Loucy (cell line): ENCODE measurements around the gene TMPRSS15.

ENCODE experiments used
- H2AFZ ChIP-seq: fragments of 200-600 bp; sonication (generic); 2 replicates; pipeline ENCODE4 v1.6.0; 2016; ENCODE audit warnings: antibody characterized with exemption, mild to moderate bottlenecking, low read length, moderate library complexity
- H3F3A ChIP-seq: fragments of 200-600 bp; 2 replicates; pipeline ENCODE4 v1.6.0; 2016; ENCODE audit warnings: antibody characterized with exemption, low read depth, mild to moderate bottlenecking
- H3K27me3 ChIP-seq: fragments of 200-600 bp; sonication (generic); 2 replicates; pipeline ENCODE4 v1.6.1; 2014; ENCODE audit warnings: low read length, mild to moderate bottlenecking; ENCODE audit not compliant: insufficient read depth, poor library complexity, severe bottlenecking
- H3K36me3 ChIP-seq: fragments of 200-600 bp; sonication (generic); 2 replicates; pipeline ENCODE4 v1.6.1; 2016; ENCODE audit warnings: low read length; ENCODE audit not compliant: insufficient read depth
- H3K4me1 ChIP-seq: fragments of 200-600 bp; sonication (generic); 2 replicates; pipeline ENCODE4 v1.5.1; 2014; ENCODE audit warnings: low read length, mild to moderate bottlenecking; ENCODE audit not compliant: insufficient read depth, poor library complexity, severe bottlenecking
- H3K4me2 ChIP-seq: fragments of 200-600 bp; sonication (generic); 2 replicates; pipeline ENCODE4 v1.6.0; 2014; ENCODE audit warnings: antibody characterized with exemption, low read length, low read depth, mild to moderate bottlenecking; ENCODE audit not compliant: poor library complexity, severe bottlenecking
- H3K4me3 ChIP-seq: fragments of 200-600 bp; sonication (generic); 2 replicates; pipeline ENCODE4 v1.5.1; 2014; ENCODE audit warnings: low read length, mild to moderate bottlenecking, mixed read lengths; ENCODE audit not compliant: poor library complexity, severe bottlenecking
- H3K79me2 ChIP-seq: fragments of 200-600 bp; sonication (generic); 2 replicates; pipeline ENCODE4 v1.6.1; 2014; ENCODE audit warnings: low read length; ENCODE audit not compliant: insufficient read depth
- H3K9ac ChIP-seq: fragments of 200-600 bp; sonication (generic); 2 replicates; pipeline ENCODE4 v1.6.0; 2014; ENCODE audit warnings: mild to moderate bottlenecking, low read depth, low read length, moderate library complexity; ENCODE audit not compliant: poor library complexity, severe bottlenecking
- H3K9me2 ChIP-seq: fragments of 200-600 bp; sonication (generic); replicated peaks from 2 replicates; pipeline ENCODE4 v1.6.1; 2016; ENCODE audit warnings: low read depth, low read length, mixed read lengths
- H3K9me3 ChIP-seq: fragments of 200-600 bp; sonication (generic); 2 replicates; pipeline ENCODE4 v1.6.1; 2014; ENCODE audit warnings: mild to moderate bottlenecking, antibody characterized with exemption, low read length, low read depth; ENCODE audit not compliant: insufficient read depth
- H4K20me1 ChIP-seq: fragments of 200-600 bp; sonication (generic); 2 replicates; pipeline ENCODE4 v1.6.0; 2014; ENCODE audit warnings: antibody characterized with exemption, low read length, mild to moderate bottlenecking; ENCODE audit not compliant: insufficient read depth, poor library complexity, severe bottlenecking
- CTCF ChIP-seq: fragments of 200-600 bp; sonication (generic); conservative IDR thresholded peaks from 2 replicates; pipeline ENCODE4 v1.5.1; 2014; ENCODE audit warnings: mild to moderate bottlenecking, antibody characterized with exemption, low read length
- EZH2phosphoT487 ChIP-seq: fragments of 200-600 bp; IDR thresholded peaks from 2 replicates; pipeline ENCODE4 v1.6.1; 2018; ENCODE audit warnings: antibody characterized with exemption, mild to moderate bottlenecking, moderate library complexity, borderline replicate concordance

The TMPRSS15 gene

GRCh38 chr21:18424276-18424675, 20.7 kb upstream of the TMPRSS15 start:
- H4K20me1 ChIP-seq, result no peaks in the 10 kb centered on the region
- H3K9ac ChIP-seq, result no peak overlapping the region
- no peaks in the 10 kb centered on the region for H3K9me2 ChIP-seq
- no peaks in the 10 kb centered on the region for H3K79me2 ChIP-seq
- no peak overlapping the region for H3K4me2 ChIP-seq
- no peak overlapping the region for H2AFZ ChIP-seq
- no peaks in the 10 kb centered on the region for H3K27me3 ChIP-seq
- no peaks in the 10 kb centered on the region for H3K36me3 ChIP-seq
- H3K4me1 ChIP-seq, result no peaks in the 10 kb centered on the region
- TF ChIP-seq CTCF (no peak), EZH2phosphoT487 (no peak)
- H3F3A ChIP-seq, result no peaks in the 10 kb centered on the region
- no peaks in the 10 kb centered on the region for H3K9me3 ChIP-seq
- no peak overlapping the region for H3K4me3 ChIP-seq

GRCh38 chr21:18417141-18417790, 13.7 kb upstream of the TMPRSS15 start:
- TF ChIP-seq EZH2phosphoT487, result no peak
- no peak for TF ChIP-seq CTCF
- Histone ChIP-seq H3F3A (no peaks in the 10 kb centered on the region), H3K4me2 (no peak overlapping the region), H3K9ac (no peak overlapping the region), H3K79me2 (no peaks in the 10 kb centered on the region), H3K27me3 (no peaks in the 10 kb centered on the region), H3K9me3 (no peaks in the 10 kb centered on the region), H3K4me3 (no peak overlapping the region), H3K4me1 (no peaks in the 10 kb centered on the region), H4K20me1 (no peaks in the 10 kb centered on the region), H2AFZ (no peak overlapping the region), H3K9me2 (no peaks in the 10 kb centered on the region), H3K36me3 (no peaks in the 10 kb centered on the region)

- H3F3A ChIP-seq, result no peaks in the 10 kb centered on the region
- no peak overlapping the region for H3K4me2 ChIP-seq
- H3K9ac ChIP-seq, result no peak overlapping the region
- TF ChIP-seq EZH2phosphoT487 (no peak), CTCF (no peak)
- no peaks in the 10 kb centered on the region for H4K20me1 ChIP-seq
- H3K9me2 ChIP-seq, result no peaks in the 10 kb centered on the region
- H3K9me3 ChIP-seq, result no peaks in the 10 kb centered on the region
- no peaks in the 10 kb centered on the region for H3K79me2 ChIP-seq
- no peaks in the 10 kb centered on the region for H3K36me3 ChIP-seq
- no peaks in the 10 kb centered on the region for H3K4me1 ChIP-seq
- no peak overlapping the region for H3K4me3 ChIP-seq
- H2AFZ ChIP-seq, result no peak overlapping the region
- no peaks in the 10 kb centered on the region for H3K27me3 ChIP-seq
These were observed 8.0 kb upstream of the TMPRSS15 start for GRCh38 chr21:18411565-18411964.
